ENCODE results near the gene TLL1.

- no peak for TF ChIP-seq CTCF (IDR thresholded peaks at IDR 0.05)
- TF ChIP-seq POLR2AphosphoS5 (IDR thresholded peaks at IDR 0.05): no peak
Measured at GRCh38 chr4:166088576-166088975, 215.5 kb downstream of the TLL1 start.

All from breast epithelium (tissue), 3 donors.